ENCODE data around the gene NR2E3. TPM values are rescaled to one million over a fixed set of nuclear protein-coding genes. Genes with fewer than 3 reads are reported as not detected.

The NR2E3 gene
- total and polyA plus RNA-seq, 2 of the 13 experiments (the other 11 are each of a cell fraction or from before 2014, with no cell fraction given): not detected

DNA sequence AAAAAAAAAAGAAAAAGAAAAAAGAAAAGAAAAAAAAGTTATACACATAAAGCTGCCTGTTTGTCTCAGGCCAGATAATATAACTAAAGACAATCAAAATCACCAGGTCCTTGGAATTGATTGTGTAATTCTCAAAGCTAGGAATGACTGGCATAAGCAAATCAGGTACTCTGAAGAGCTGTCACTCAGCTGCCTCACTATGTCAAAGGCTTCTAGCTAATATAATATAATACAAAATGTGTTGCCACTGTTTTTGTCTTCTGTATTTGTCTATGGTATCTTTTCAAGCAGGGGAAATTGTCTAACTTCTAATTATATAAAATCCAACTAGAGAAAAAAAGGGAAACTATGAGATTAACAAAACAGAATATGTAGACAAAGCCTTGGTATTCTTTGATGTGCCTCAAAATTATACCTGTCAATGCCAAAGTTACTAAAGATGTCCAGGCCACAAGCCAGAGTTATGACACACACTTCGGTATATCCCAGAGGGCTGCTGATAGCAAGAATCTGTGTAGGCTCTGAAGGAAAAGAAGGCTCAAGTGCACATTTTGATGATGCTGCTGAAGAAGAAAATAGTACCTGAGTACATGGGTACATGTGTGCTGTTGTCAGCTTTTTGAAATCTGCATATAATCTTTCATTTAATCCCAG, 37.0 kb upstream of the NR2E3 start:
- no peaks in the 10 kb centered on the region for H3K9me3 ChIP-seq (ENCODE audit: low read length)
- H3K9ac ChIP-seq (ENCODE audit: insufficient read depth, low read depth, low read length): no peak overlapping the region
- DNase-seq (ENCODE audit: low spot score): no peak
- intact Hi-C loops (cut with micrococcal nuclease; ENCODE audit: unreplicated experiment) (no loop called here), in situ Hi-C loops (cut with HindIII; ENCODE audit: extremely low pct_ligation_motif_present, low pct_unique_long_range_greater_than_20kb) (no loop called here)
- H3K27ac ChIP-seq (ENCODE audit: extremely low read length, insufficient read depth, low read length): no peak overlapping the region
- no peak for FAIRE-seq
- POLR2A ChIA-PET: no interaction called here
- CTCF ChIA-PET (ENCODE audit: low intra/inter-chr PET ratio, low total read pairs): interaction anchor here (0.6 kb wide), 1 partner anchor 21 kb away, joined by 3 read pairs; no protein-coding TSS in a partner anchor
- no peak overlapping the region for H3K4me2 ChIP-seq (ENCODE audit: low read depth, low read length)
- H3K4me3 ChIP-seq (replicated peaks in 1 of 3; ENCODE audit: insufficient read depth in 1 of 3, low read depth in 2 of 3, low read length in 3 of 3): no peak overlapping the region
- no peaks in the 10 kb centered on the region for H4K20me1 ChIP-seq (ENCODE audit: insufficient read depth, low read length)
- H3K36me3 ChIP-seq (replicated peaks in 1 of 2; ENCODE audit: control insufficient read depth in 1 of 2, insufficient read depth in 2 of 2, low read length in 2 of 2): no peaks in the 10 kb centered on the region
- no TSS peak for BruUV-seq (replicated peaks)
- no peaks in the 10 kb centered on the region for H3K4me1 ChIP-seq (ENCODE audit: insufficient read depth, low read length)
- H3K27me3 ChIP-seq (ENCODE audit: control insufficient read depth in 1 of 2, insufficient read depth in 2 of 2, low read length in 2 of 2): 0 out of 5 replicates have a peak, but pooled peaks cover 0 to 1% of the 10 kb centered on the region in 2 experiments
- 79% methylated on average over 1 of the region's 1 CpG for WGBS (ENCODE audit: low lambda C conversion rate)
- TF ChIP-seq ZNF781 (CRISPR knock-in tag; IDR thresholded peaks at IDR 0.05; ENCODE audit: borderline replicate concordance, not compliant biosample characterization) (no peak), KDM5B (CRISPR knock-in tag; IDR thresholded peaks at IDR 0.05; ENCODE audit: borderline replicate concordance) (no peak), NRL (CRISPR knock-in tag; IDR thresholded peaks at IDR 0.05; ENCODE audit: borderline replicate concordance) (no peak), ZNF724P (CRISPR knock-in tag; IDR thresholded peaks at IDR 0.05; ENCODE audit: borderline replicate concordance) (no peak), JUNB (CRISPR knock-in tag; IDR thresholded peaks at IDR 0.05; ENCODE audit: borderline replicate concordance) (no peak), MED1 (CRISPR knock-in tag; IDR thresholded peaks at IDR 0.05) (no peak), HMG20B (CRISPR knock-in tag; conservative IDR thresholded peaks at IDR 0.05) (no peak), SMYD3 (CRISPR knock-in tag; IDR thresholded peaks at IDR 0.05) (no peak), CBFB (CRISPR knock-in tag; IDR thresholded peaks at IDR 0.05) (no peak), SALL2 (CRISPR knock-in tag; IDR thresholded peaks at IDR 0.05) (no peak)
- TF ChIP-seq, protein P1, sequence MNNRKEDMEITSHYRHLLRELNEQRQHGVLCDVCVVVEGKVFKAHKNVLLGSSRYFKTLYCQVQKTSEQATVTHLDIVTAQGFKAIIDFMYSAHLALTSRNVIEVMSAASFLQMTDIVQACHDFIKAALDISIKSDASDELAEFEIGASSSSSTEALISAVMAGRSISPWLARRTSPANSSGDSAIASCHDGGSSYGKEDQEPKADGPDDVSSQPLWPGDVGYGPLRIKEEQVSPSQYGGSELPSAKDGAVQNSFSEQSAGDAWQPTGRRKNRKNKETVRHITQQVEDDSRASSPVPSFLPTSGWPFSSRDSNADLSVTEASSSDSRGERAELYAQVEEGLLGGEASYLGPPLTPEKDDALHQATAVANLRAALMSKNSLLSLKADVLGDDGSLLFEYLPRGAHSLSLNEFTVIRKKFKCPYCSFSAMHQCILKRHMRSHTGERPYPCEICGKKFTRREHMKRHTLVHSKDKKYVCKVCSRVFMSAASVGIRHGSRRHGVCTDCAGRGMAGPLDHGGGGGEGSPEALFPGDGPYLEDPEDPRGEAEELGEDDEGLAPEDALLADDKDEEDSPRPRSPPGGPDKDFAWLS (CRISPR knock-in tag; IDR thresholded peaks at IDR 0.05; ENCODE audit: borderline replicate concordance): no peak
- TF ChIP-seq, protein P2, sequence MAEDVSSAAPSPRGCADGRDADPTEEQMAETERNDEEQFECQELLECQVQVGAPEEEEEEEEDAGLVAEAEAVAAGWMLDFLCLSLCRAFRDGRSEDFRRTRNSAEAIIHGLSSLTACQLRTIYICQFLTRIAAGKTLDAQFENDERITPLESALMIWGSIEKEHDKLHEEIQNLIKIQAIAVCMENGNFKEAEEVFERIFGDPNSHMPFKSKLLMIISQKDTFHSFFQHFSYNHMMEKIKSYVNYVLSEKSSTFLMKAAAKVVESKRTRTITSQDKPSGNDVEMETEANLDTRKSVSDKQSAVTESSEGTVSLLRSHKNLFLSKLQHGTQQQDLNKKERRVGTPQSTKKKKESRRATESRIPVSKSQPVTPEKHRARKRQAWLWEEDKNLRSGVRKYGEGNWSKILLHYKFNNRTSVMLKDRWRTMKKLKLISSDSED (CRISPR knock-in tag; IDR thresholded peaks at IDR 0.05): no peak
- TF ChIP-seq, protein P3, sequence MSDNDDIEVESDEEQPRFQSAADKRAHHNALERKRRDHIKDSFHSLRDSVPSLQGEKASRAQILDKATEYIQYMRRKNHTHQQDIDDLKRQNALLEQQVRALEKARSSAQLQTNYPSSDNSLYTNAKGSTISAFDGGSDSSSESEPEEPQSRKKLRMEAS (IDR thresholded peaks at IDR 0.05): no peak
- no peak for ATAC-seq
- H3K79me2 ChIP-seq (ENCODE audit: insufficient read depth, low read length): no peaks in the 10 kb centered on the region
- no peak overlapping the region for H2AFZ ChIP-seq (ENCODE audit: low read length)

Measured in HepG2 (cell line).